NCI-H1417 treated with DMSO at 0.1 percent for 48 hours (cell line): ENCODE data around the gene PKLR.
"Not testable (repeated sequence)": the region's sequence is repeated elsewhere in the genome, so short reads cannot be mapped to it uniquely, and the experiment has no call there.

Source experiments
- DNase-seq: peaks from one replicate; lab custom pipeline; 2025; lab: John Stamatoyannopoulos, UW

Gene PKLR

DNA sequence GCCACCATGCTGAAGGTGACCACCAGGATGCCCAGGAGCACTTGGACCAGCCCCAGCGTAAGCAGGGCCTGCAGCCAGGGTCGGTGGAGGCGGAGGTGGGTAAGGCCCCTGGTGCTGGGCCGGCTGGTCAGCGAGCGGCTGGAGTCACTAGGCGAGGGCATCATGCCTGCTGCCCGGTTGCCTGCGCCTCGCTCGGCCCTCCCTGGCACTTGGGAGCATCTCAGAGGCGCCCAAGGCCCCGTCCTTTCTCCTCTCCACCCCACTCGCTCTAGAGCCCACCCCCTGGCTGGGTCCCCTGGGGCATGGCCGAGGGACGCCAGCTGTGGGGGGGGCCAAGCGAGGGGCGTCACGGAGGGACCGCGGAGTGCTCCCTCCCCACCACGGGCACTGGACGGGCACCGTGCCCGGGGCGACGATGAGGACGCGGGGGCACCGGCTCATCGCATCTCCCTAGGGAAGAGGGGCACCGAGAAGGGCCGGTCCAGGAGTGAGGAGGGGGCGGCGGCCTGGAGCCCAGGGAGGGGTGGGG, 46.5 kb downstream of the PKLR start:
- DNase-seq: no peak

GRCh38 chr1:155254228-155254713, 47.0 kb downstream of the PKLR start:
- DNase-seq: no peak

GRCh38 chr1:155253797-155254196, 47.4 kb downstream of the PKLR start:
- DNase-seq: no peak

DNA sequence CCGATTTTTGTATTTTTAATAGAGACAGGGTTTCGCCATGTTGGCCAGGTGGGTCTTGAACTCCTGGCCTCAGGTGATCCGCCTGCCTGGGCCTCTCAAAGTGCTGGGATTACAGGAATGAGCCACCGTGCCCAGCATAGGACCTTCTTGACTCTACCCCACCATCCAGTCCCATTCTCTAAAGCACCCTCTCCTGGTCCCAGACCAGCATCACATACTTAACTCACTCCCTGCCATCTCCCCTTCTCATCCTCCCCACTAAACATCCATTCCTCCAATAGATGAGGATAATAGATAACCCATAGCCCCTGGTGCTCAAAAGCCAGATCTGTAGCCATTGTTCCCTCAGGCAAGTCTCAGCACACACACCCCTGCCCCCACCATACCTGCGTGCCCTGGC, 48.0 kb downstream of the PKLR start:
- no peak for DNase-seq

GRCh38 chr1:155251566-155251965, 49.7 kb downstream of the PKLR start:
- no peak for DNase-seq

DNA sequence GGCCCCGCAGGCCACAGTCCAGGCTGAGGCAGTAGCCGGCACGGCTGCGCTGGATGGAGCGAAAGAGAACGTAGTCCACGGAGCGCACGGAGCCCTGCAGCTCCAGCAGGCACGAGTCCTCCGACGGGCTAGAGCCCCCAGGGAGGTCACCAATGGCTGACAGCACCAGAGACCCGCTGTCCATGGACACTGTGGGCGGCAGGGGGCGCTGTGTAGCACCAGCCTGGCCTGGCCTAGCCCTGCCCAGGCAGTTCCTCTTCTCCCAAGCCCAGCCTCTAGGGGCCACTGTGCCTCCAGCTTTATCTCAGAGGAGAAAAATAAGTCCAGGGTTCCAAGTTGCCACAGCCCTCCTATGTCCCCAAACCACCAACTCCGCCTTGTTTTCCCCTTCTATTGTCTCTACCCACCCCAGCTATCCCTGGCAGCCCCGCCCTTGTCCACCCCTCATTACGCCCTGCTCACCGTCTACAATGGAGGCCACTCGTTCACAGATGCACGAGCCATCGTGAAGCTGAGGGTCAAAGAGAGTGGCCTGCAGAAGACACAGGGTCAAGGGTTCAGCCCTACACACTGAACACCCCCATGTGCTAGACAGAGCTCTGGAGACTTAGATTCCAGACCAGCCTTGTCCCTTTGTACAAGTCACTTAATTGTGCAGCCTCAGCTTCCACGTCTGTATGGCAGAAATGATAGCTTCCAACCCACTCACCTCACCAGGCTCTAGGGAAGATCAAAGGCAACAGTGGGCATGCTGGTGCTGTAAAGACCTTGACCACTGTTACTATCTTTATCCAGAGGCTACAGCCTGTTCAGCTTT, 50.4 kb downstream of the PKLR start:
- DNase-seq: no peak

GRCh38 chr1:155250246-155250632, 51.0 kb downstream of the PKLR start:
- no peak for DNase-seq

GRCh38 chr1:155247667-155248553, 53.3 kb downstream of the PKLR start:
- no peak for DNase-seq

DNA sequence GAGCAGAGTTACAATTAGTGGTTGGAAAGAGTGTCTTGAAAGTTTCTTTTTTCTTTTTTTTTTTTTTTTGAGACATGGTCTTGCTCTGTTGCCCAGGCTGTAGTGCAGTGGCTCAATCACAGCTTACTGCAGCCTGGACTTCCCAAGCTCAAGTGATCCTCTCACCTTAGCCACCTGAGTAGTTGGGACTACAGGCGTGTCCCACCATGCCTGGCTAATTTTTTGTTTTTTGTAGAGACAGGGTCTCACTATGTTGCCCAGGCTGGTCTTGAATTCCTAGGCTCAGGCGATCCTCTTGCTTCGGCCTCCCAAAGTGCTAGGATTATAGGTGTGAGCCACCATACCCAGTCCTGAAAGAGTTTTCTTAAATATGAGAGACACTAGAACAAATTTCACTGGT, 54.4 kb downstream of the PKLR start:
- not testable (repeated sequence) for DNase-seq

DNA sequence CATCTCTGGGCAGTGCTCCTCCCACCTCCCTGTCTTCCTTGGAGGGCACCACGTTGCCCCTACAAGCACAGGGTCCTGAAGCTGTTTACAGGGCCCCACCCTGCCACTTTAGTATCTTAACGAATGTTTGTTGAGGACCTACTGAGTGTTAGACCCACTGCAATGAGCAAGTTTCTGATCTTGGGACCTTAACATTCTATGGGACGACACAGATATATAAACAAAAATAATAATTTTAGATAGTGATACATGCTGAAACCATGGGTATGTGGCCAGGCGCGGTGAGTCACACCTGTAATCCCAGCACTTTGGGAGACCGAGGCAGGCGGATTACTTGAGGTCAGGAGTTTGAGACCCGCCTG, 56.1 kb downstream of the PKLR start:
- DNase-seq: no peak

- DNase-seq: peak; percentile 89
Measured at GRCh38 chr1:155244368-155245162, 56.7 kb downstream of the PKLR start.

- DNase-seq: no peak
Measured at GRCh38 chr1:155242805-155243358, 58.4 kb downstream of the PKLR start.

DNA sequence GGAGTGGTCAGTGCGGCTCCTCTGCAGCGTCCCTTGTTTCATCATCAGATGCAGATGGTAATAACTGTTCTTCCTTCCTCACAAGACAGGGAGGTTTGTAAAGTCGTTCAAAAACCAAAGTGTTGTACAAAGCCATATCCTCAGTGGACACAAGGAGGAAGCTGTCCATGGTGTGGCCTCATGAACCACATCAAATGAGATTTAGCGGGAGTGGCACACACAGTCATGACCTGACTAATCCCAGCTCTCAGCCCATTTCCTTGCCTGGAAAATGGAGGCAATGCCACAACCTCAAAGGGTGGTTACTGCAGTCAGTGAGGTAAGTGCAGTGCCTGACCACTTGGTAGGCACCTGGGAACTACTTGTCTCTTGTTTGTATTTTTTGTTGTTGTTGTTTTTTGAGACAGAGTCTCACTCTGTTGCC, 59.4 kb downstream of the PKLR start:
- DNase-seq: no peak

DNA sequence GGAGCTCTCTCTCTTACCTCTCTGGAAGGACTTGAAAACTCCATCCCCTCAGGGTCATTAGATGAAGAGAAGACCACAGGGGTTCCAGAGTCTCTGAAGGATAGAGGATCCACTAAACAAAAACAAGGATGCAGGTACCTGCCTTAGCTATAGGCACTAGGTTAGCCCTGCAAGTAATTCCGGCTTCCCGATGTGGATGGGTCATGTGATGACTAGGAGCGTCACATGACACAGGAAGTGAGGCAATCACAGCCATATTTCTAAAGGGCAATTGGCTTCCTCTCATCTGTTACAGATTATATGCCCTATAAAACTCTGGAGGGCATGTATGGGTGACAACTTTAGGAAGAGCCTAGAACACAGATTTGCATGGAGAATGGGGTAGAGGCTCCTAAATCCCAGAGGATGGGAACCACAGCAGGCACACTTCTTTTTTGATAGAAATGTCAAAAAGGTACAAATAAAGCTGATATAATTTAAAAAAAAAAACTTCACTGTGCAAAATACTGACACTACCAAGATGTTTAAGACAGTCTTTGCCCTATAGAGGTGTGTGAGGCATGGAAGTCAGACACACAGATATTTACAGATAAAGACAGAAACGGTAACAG, 60.1 kb downstream of the PKLR start:
- DNase-seq: no peak
